PC-9 (cell line): ENCODE measurements around the gene ASB16.

Experiments
- CTCF ChIP-seq: fragments of 200-600 bp; sonication (generic); conservative IDR thresholded peaks from 2 replicates; pipeline ENCODE4 v1.6.1; 2017; ENCODE audit warnings: mixed run types, antibody characterized with exemption, mild to moderate bottlenecking, moderate library complexity
- EZH2 ChIP-seq: fragments of 200-600 bp; sonication (generic); IDR thresholded peaks from 2 replicates; pipeline ENCODE4 v1.8.0; 2017; ENCODE audit warnings: antibody characterized with exemption, low read depth

- TF ChIP-seq CTCF = no peak
- no peak for TF ChIP-seq EZH2
Measured at GRCh38 chr17:44171931-44172455, 1.5 kb downstream of the ASB16 start.
